Measurements from ENCODE around the gene KREMEN2. TPM values are rescaled to one million over a fixed set of nuclear protein-coding genes. Genes with fewer than 3 reads are reported as not detected.
A peak's percentile ranks its signal among the peaks of the same experiment; 100 is the strongest.

The KREMEN2 gene
- total and polyA plus RNA-seq, 2 of the 13 experiments (the other 11 are each of a cell fraction or from before 2014, with no cell fraction given), result 0.48 to 1.2 TPM

- TF ChIP-seq ZNF574 (CRISPR knock-in tag; IDR thresholded peaks at IDR 0.05) (no peak), PAF1 (CRISPR knock-in tag; IDR thresholded peaks at IDR 0.05) (no peak), ZNF468 (CRISPR knock-in tag; IDR thresholded peaks at IDR 0.05) (no peak), ZSCAN31 (CRISPR knock-in tag; IDR thresholded peaks at IDR 0.05; ENCODE audit: low read depth) (no peak), KDM2A (CRISPR knock-in tag; IDR thresholded peaks at IDR 0.05; ENCODE audit: borderline replicate concordance, low read depth) (peak; percentile 72; the same call in 1 of the 2 replicates), NKX3-1 (CRISPR knock-in tag; IDR thresholded peaks at IDR 0.05) (no peak), PCBP1 (IDR thresholded peaks at IDR 0.05; ENCODE audit: borderline replicate concordance, low read depth, low read length) (peak; percentile 72; the same call in 1 of the 2 replicates), ZNF577 (CRISPR knock-in tag; IDR thresholded peaks at IDR 0.05; ENCODE audit: borderline replicate concordance, low read depth) (no peak), ZNF546 (CRISPR knock-in tag; conservative IDR thresholded peaks at IDR 0.05) (0 out of 2 replicates have a peak, but pooled peaks have one; percentile 22), ZNF33A (CRISPR knock-in tag; IDR thresholded peaks at IDR 0.05; ENCODE audit: borderline replicate concordance) (0 out of 2 replicates have a peak, but pooled peaks have one; percentile 35), HDAC1 (CRISPR knock-in tag; IDR thresholded peaks at IDR 0.05) (peak; percentile 63; the same call in 1 of the 2 replicates), GLI4 (CRISPR knock-in tag; IDR thresholded peaks at IDR 0.05; ENCODE audit: borderline replicate concordance) (no peak), SP5 (CRISPR knock-in tag; IDR thresholded peaks at IDR 0.05; ENCODE audit: borderline replicate concordance, low read depth) (peak; percentile 23; the same call in 1 of the 2 replicates), SIX1 (CRISPR knock-in tag; IDR thresholded peaks at IDR 0.05; ENCODE audit: borderline replicate concordance) (no peak), ZBTB7B (CRISPR knock-in tag; IDR thresholded peaks at IDR 0.05) (0 out of 2 replicates have a peak, but pooled peaks have one; percentile 28), ZNF432 (CRISPR knock-in tag; IDR thresholded peaks at IDR 0.05; ENCODE audit: borderline replicate concordance) (no peak), ZC3H13 (CRISPR knock-in tag; IDR thresholded peaks at IDR 0.05) (peak; percentile 35; the same call in 1 of the 2 replicates), NR0B2 (CRISPR knock-in tag; IDR thresholded peaks at IDR 0.05) (peak; percentile 50; the same call in 1 of the 2 replicates), ZNF138 (CRISPR knock-in tag; IDR thresholded peaks at IDR 0.05; ENCODE audit: low read depth) (no peak), PHF21A (CRISPR knock-in tag; IDR thresholded peaks at IDR 0.05) (peak; percentile 6; the same call in 1 of the 2 replicates)
- TF ChIP-seq, protein P1, sequence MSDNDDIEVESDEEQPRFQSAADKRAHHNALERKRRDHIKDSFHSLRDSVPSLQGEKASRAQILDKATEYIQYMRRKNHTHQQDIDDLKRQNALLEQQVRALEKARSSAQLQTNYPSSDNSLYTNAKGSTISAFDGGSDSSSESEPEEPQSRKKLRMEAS (IDR thresholded peaks at IDR 0.05), result peak; percentile 15; the same call in 1 of the 2 replicates
- TF ChIP-seq, protein P2, sequence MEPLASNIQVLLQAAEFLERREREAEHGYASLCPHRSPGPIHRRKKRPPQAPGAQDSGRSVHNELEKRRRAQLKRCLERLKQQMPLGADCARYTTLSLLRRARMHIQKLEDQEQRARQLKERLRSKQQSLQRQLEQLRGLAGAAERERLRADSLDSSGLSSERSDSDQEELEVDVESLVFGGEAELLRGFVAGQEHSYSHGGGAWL (CRISPR knock-in tag; IDR thresholded peaks at IDR 0.05), result peak; percentile 71
- TF ChIP-seq, protein P3, sequence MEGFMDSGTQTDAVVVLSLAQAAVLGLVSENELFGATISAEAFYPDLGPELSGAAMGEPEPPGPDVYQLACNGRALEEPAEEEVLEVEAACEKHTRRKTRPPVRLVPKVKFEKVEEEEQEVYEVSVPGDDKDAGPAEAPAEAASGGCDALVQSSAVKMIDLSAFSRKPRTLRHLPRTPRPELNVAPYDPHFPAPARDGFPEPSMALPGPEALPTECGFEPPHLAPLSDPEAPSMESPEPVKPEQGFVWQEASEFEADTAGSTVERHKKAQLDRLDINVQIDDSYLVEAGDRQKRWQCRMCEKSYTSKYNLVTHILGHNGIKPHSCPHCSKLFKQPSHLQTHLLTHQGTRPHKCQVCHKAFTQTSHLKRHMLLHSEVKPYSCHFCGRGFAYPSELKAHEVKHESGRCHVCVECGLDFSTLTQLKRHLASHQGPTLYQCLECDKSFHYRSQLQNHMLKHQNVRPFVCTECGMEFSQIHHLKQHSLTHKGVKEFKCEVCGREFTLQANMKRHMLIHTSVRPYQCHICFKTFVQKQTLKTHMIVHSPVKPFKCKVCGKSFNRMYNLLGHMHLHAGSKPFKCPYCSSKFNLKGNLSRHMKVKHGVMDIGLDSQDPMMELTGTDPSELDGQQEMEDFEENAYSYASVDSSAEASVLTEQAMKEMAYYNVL (CRISPR knock-in tag; IDR thresholded peaks at IDR 0.05; ENCODE audit: borderline replicate concordance), result 0 out of 2 replicates have a peak, but pooled peaks have one; percentile 23
These were observed at the start of gene KREMEN2 (continued) for GRCh38 chr16:2963723-2964474.

Data from HepG2 (cell line).